Activated CD4-positive, alpha-beta T cell treated with anti-CD3 and anti-CD28 coated beads, Interleukin-2, amount 10 ng/mL, durations not matched to agents 24 days and 14 days (primary cell): ENCODE data around the gene LHFPL2. TPM values are rescaled to one million over a fixed set of nuclear protein-coding genes. Genes with fewer than 3 reads are reported as not detected.

ENCODE experiments used
- DNase-seq: peaks from one replicate; pipeline ENCODE4 v3.0.0; 2022
- H3K27ac Mint-ChIP-seq: one replicate; pipeline ENCODE4 v1.8.0; 2022; ENCODE audit warnings: mild to moderate bottlenecking, mixed read lengths
- H3K27me3 Mint-ChIP-seq: one replicate; pipeline ENCODE4 v1.8.0; 2022; ENCODE audit warnings: mixed read lengths
- H3K36me3 Mint-ChIP-seq: one replicate; pipeline ENCODE4 v1.8.0; 2022; ENCODE audit warnings: low read depth, mild to moderate bottlenecking, mixed read lengths
- H3K4me1 Mint-ChIP-seq: one replicate; pipeline ENCODE4 v1.8.0; 2021; ENCODE audit warnings: mixed read lengths
- H3K4me3 Mint-ChIP-seq: one replicate; pipeline ENCODE4 v1.8.0; 2022; ENCODE audit warnings: mild to moderate bottlenecking, moderate library complexity, mixed read lengths
- H3K9me3 Mint-ChIP-seq: one replicate; pipeline ENCODE4 v1.8.0; 2021; ENCODE audit warnings: mixed read lengths
- intact Hi-C: fragments of 100-400 bp; cut with micrococcal nuclease; formaldehyde crosslinking; loops from one replicate; pipeline ENCODE4 v1.15.1; 2023
- total RNA-seq: library from RNA; stranded (reverse); gene quantifications from 2 replicates; pipeline ENCODE4 v1.2.3, GENCODE V29; 2022

LHFPL2 gene
- total RNA-seq, 1 donor from 2014 or later: 0.30 TPM

DNA sequence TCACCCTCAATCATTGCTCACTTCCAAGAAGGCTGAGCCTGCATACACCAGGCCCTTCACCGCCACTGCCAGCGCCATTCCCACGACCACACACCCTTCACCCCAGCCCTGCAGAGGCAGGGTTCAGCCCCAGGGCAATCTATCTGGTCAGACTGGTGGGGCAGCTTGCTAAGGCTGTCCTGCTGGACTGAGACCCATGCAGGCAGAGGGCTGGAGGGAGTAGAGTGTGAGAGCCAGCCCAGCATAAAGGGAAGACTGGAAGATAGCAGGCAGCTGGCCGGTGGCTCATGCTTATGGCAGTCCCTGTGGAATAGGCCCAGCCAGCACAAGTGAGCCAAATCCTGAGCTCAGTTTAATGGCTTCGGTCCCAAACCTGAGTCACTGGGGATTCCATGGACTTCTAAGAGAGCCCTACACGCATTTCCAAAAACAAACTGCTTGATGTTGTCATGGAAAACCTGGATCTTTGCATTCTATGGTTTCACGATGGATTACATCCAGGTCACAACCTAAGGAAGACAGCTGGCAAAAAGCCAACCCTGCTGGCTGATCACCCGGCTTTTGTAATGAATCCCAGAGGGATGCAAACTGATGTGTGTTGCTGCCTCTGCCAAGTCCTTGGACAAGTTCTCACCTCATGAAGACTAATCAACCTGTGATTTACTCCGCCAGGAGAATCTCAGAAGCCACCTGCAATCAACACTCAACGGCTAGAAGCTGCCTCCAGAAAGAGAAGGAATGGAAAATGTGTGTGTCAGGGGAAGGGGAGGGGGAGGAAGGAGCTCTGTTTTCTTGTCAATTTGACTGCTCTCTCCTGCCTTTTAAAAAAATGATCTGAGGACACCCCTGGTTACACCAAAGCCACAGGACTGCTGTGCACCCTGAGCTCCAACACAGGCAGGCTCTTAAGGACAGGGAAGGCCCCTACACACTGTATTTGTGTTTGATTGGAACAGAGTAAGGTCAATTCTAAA is 143.6 kb downstream of the LHFPL2 start:
- Mint-ChIP-seq H3K4me3 (no peak overlapping the region), H3K36me3 (no peaks in the 10 kb centered on the region), H3K27ac (no peak overlapping the region), H3K27me3 (peaks cover 69% of the 10 kb centered on the region), H3K9me3 (no peaks in the 10 kb centered on the region), H3K4me1 (peaks cover 9% of the 10 kb centered on the region)
- intact Hi-C loops: no loop called here
- no peak for DNase-seq

DNA sequence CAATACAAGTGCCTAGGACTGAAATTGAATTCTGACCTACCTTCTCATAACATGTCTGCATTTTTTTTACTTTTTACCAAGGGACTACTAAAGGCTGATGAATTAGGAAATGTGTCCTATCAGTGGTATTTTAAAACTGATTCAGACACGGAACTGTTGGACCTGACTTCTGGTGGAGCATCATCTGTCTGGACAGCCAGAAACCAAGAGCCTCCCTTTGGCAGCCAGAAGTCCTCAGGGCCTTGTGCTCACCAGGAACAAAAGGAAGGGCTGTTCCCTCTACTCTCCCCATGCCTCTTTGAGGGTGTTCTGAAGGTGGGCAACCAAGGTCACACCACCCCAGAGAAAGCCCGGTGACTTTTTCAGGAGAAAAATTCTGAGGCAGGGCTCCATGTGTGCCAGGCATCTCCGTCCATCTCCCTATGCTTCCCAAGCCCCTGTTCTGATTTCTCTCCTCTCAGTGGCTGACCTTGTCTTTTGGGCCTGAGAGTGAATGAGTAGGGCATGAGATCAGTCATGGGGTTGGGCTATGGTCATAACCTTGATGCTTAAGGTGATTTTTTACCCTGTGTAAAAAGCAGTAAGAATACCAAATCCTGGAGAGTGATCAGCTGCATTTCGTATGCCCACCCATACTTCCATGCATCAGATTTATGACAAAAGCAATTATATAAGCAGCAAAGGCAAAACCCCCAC is 144.5 kb downstream of the LHFPL2 start:
- intact Hi-C loops: no loop called here
- H3K4me3 Mint-ChIP-seq: no peak overlapping the region
- H3K9me3 Mint-ChIP-seq: no peaks in the 10 kb centered on the region
- peaks cover 2% of the 10 kb centered on the region for H3K4me1 Mint-ChIP-seq
- no peak for DNase-seq
- no peaks in the 10 kb centered on the region for H3K36me3 Mint-ChIP-seq
- peaks cover 66% of the 10 kb centered on the region for H3K27me3 Mint-ChIP-seq
- H3K27ac Mint-ChIP-seq: no peak overlapping the region

DNA sequence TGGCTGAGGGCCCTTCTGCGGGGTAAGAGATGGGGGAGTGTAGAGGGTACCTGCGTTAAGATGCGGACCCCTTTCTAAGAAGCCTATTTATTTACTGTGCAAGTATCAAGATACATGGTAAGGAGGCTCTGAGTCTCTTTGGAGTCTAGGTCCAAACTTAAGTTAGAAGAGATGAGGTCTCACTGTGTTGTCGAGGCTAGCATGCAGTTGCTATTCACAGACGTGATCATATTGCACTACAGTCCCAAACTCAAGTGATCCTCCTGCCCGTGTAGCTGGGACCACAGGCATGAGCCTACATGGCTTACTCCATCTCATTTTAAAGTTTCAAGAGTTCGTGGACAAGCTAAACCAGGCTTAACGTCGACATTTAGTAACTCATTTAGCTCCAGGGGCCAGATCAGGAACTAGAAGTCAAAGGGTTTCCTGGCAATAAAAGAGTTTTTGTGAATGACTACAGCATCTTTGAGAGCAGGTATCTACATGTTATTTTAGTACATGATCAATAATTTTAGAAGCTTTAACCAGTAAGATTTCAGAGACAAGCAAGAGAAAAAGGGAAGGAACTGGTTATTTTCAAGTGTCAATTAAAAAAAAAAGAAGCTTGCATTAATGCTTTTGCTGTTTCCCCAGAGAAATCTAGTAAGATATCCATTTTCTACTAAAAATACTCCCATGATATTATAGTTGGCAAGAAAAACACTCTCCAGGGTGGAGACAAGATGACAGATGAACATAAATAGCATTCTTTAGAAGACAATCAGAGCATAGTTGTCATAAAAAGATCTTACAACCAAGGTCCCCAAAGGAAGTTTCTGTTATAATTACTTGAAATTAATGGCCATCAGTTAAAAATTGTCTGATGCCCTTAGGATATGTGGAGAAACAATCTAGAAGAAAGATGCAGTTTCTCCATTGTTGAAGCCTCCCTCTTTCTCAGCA is 146.9 kb downstream of the LHFPL2 start:
- Mint-ChIP-seq H3K4me3 (no peak overlapping the region), H3K27ac (no peak overlapping the region), H3K9me3 (no peaks in the 10 kb centered on the region), H3K27me3 (peaks cover 48% of the 10 kb centered on the region), H3K4me1 (no peaks in the 10 kb centered on the region), H3K36me3 (no peaks in the 10 kb centered on the region)
- intact Hi-C loops: no loop called here
- DNase-seq: no peak

DNA sequence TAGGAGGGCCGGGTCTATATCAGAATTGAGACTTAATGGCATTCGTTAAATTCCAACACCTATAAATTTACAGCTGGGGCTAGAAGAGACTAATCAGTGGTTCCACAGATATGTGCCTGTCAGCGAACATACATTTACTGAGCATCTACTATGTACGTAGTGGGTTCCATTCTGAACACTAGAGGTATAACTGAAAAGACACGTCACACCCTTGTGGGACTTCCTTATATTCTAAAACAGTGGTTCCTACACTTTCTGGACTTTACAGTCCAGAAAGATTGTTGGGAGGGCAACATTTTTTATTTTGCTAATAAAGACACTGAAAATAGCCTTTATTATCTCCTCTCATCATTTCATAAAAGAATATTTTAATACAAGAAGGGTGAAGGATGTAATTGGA is 147.7 kb downstream of the LHFPL2 start:
- no peaks in the 10 kb centered on the region for H3K4me1 Mint-ChIP-seq
- H3K4me3 Mint-ChIP-seq: no peak overlapping the region
- peaks cover 44% of the 10 kb centered on the region for H3K27me3 Mint-ChIP-seq
- no peak for DNase-seq
- H3K36me3 Mint-ChIP-seq: no peaks in the 10 kb centered on the region
- intact Hi-C loops: no loop called here
- H3K9me3 Mint-ChIP-seq: no peaks in the 10 kb centered on the region
- H3K27ac Mint-ChIP-seq: no peak overlapping the region

DNA sequence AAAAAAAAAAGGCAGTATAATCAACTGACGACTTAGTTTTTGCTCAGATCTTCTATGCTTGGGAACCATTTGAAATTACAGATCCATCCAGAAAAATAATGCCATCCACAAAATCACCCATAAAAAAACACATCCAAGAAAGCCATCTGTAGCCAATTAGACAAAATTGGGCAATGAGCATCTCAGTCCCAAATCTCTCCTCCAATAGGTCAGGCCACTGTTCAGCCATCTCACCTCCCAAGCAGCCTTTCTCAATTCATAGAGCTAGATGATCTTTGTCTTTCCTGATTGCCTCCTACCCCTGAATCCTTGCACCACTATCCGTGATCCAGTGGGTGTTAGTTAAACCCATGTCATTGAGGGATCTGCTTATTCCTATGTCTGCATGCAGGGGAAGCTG is 148.5 kb downstream of the LHFPL2 start:
- intact Hi-C loops: no loop called here
- peaks cover 39% of the 10 kb centered on the region for H3K27me3 Mint-ChIP-seq
- H3K27ac Mint-ChIP-seq: no peak overlapping the region
- H3K4me1 Mint-ChIP-seq: no peaks in the 10 kb centered on the region
- no peaks in the 10 kb centered on the region for H3K9me3 Mint-ChIP-seq
- no peaks in the 10 kb centered on the region for H3K36me3 Mint-ChIP-seq
- no peak for DNase-seq
- no peak overlapping the region for H3K4me3 Mint-ChIP-seq

DNA sequence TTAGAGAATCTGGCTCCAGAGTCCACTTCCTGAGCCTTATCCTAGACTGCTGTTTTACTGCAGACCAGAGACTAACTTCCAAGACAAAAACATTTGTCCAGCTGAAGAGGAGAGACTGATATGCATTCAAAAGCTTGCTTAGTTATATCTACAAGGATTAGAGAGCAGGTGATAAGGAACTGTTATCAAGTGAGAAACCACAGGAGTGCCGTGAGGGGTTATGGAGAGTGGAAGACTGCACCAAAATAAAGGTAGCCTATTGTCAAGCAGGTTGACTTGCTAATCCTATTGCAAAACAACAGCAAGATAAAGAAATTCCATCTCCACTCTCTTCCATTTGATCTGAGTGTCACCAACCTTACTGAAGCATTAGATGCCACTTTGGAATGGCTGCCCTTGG is 149.1 kb downstream of the LHFPL2 start:
- DNase-seq: no peak
- H3K27me3 Mint-ChIP-seq: peaks cover 37% of the 10 kb centered on the region
- H3K36me3 Mint-ChIP-seq: no peaks in the 10 kb centered on the region
- no peak overlapping the region for H3K4me3 Mint-ChIP-seq
- H3K4me1 Mint-ChIP-seq: no peaks in the 10 kb centered on the region
- H3K9me3 Mint-ChIP-seq: no peaks in the 10 kb centered on the region
- intact Hi-C loops: no loop called here
- no peak overlapping the region for H3K27ac Mint-ChIP-seq

DNA sequence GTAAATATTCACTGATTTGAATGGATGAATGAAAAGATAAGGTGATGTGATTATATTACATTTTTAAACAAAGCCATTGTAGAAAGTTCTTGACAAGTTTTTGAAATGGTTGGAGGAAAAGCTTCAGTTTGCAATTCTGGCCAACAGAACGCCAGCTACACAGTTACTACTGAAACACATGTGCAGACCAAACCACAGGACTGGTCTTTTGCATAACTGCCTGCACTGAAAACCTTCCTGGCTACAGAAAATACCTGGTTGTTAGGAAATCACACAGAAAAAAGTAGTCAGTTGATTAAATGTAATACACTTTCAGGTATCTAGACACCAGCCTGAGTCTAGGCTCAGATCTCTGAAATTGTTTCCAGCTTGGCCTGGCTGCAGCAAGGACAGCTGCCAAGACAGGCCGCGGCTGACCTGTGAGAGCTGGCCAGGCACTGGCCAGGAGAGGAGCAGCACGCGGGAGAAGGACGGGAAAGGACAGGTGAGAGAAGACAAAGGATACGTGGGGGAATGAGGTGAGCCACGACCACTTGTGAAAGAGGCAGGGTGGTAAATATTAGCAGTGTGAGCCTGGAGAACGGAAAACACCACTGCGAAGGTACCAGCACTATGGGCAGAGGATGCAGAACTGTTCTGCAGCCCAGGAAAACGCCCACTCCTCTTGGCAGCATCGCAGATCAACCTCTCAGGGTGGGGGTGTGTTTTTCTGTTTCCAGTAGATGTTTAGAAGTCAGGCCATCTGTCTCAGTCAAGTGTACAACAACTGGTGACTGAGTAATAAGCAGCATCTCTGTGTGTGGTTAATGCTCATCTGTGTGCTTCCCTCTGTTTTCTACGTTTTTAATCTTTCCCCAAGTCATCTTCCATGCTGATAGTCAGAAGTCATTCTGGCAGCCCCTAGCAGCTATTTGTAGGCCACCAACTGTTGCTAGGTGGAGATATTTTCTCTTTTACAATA is 150.7 kb downstream of the LHFPL2 start:
- Mint-ChIP-seq H3K4me3 (no peak overlapping the region), H3K36me3 (no peaks in the 10 kb centered on the region)

DNA sequence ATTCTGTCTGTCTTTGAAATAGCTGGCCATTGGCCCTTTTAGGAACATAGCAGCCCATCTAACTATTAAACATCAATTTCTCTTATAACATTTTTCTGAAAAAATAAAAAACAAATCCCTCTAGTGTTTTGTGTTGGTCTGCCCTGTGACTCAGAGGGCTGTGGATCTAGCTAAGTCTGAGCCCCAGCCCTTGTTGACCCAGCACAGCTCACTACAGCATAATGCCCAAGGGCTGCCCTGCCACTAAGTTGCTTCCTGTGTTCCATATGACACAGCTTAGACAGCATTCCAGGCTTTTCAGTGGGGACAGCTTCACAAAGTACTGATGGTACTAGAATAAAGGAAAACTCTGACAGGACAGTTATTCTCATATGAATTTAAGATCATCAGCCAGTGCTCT is 152.2 kb downstream of the LHFPL2 start:
- Mint-ChIP-seq H3K4me3 (no peak overlapping the region), H3K27ac (no peak overlapping the region), H3K4me1 (no peaks in the 10 kb centered on the region), H3K27me3 (peaks cover 20% of the 10 kb centered on the region), H3K9me3 (no peaks in the 10 kb centered on the region), H3K36me3 (no peaks in the 10 kb centered on the region)
- intact Hi-C loops: no loop called here
- DNase-seq: no peak

More for the DNA sequence above, 150.7 kb downstream of the LHFPL2 start:
- DNase-seq: no peak
- intact Hi-C loops: no loop called here
- H3K27ac Mint-ChIP-seq: no peak overlapping the region
- H3K27me3 Mint-ChIP-seq: peaks cover 33% of the 10 kb centered on the region
- H3K9me3 Mint-ChIP-seq: no peaks in the 10 kb centered on the region
- no peaks in the 10 kb centered on the region for H3K4me1 Mint-ChIP-seq

DNA sequence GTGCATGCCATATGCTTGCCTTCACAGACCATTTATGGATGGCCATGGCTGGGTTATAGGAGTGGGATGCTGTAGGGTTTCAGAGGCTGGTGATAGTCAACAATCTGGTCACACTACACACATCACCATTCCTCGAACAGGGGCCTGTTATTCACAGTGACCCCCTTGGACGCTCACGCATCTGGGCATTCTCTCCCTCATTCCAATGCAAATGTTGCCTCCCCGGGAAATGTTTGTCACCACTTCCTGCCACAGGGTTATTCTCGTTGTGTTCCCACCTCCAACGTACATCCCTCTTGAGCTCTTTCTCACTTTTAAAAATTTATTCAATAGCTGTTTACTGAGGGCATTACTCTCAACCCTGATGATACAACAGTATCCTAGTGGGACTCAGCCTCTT is 152.8 kb downstream of the LHFPL2 start:
- Mint-ChIP-seq H3K9me3 (no peaks in the 10 kb centered on the region), H3K27ac (no peak overlapping the region), H3K4me1 (no peaks in the 10 kb centered on the region), H3K27me3 (peaks cover 17% of the 10 kb centered on the region), H3K36me3 (no peaks in the 10 kb centered on the region), H3K4me3 (no peak overlapping the region)
- DNase-seq: no peak
- intact Hi-C loops: no loop called here

DNA sequence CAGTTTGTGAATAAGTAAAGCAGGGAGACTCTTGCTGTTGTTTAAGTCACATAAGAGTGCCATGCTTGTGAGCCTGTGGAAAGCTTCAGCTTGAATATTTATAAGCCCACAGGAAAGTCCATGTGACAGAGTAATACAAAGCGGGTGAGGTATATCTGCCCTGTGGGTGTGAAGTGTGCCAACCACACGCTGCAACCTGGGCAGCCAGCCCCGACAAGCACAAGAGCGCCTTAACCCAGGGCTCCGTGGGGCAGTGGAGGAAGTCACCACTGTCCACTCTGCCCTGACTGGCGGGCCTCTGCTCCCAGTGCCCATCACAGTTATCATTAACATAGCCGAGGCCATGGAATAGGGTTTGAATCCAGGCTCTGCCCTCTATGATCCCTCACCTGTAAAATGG is 155.9 kb downstream of the LHFPL2 start:
- Mint-ChIP-seq H3K4me3 (no peak overlapping the region), H3K27me3 (peaks cover 5% of the 10 kb centered on the region), H3K4me1 (no peaks in the 10 kb centered on the region), H3K36me3 (no peaks in the 10 kb centered on the region), H3K9me3 (no peaks in the 10 kb centered on the region), H3K27ac (no peak overlapping the region)
- DNase-seq: no peak
- intact Hi-C loops: no loop called here

DNA sequence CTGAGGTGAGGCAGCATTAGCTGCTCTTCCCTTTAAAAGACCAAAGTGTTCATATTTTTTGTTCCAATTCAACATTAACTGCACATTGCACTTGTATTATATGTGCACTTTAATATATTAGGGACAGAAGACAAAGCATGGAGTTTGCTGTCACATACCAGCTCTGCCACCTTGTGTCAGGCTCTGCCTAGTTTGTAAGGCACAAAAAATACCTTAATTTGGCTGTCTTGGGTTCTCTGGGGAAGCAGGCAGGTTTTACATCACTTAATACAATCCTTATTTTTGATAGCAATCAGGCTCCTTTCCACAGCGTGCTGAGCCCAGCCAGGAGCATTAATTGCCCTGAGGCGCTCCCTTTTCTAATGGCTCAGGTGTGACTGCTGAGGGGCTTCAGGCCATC is 156.3 kb downstream of the LHFPL2 start:
- Mint-ChIP-seq H3K27ac (no peak overlapping the region), H3K4me3 (no peak overlapping the region), H3K36me3 (no peaks in the 10 kb centered on the region), H3K4me1 (no peaks in the 10 kb centered on the region), H3K27me3 (peaks cover 5% of the 10 kb centered on the region), H3K9me3 (no peaks in the 10 kb centered on the region)
- DNase-seq: no peak
- intact Hi-C loops: no loop called here

DNA sequence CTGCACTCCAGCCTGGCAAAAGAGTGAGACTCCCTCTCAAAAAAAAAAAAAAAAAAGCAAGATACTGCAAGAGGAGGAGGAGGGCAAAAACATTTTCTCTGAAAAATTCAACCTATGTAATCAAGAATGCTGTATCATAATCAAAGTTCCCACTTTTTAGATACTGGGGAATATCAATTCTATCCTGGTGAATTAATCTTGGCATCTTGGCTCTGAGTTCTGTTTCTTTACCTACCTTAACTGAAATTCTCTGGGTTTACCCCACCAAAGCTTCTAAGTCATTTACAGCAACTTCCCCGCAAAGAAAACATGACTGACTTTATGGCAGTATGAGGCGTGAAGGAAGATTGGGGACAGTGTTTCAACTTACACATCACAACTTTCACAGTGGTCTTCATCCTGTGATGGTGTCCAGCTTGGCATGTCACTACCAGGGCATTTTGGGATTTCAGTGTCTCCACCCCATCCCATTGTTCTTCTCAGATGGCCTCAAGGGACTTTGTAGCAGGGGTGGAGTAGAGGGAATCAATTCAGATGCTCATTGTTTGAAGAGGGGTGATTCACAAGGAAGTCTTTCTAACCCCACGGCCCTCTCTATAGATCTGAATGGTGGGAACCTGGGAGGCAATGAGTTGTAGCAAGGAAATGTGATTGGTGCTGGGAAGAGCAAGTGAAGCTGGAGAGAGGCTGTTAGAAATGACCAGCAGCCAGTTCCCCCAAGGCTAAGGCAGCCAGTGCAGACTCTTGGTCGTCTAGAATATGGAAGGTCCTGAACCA is 157.7 kb downstream of the LHFPL2 start:
- no peaks in the 10 kb centered on the region for H3K36me3 Mint-ChIP-seq
- DNase-seq: no peak
- H3K27ac Mint-ChIP-seq: no peak overlapping the region
- no peak overlapping the region for H3K4me3 Mint-ChIP-seq
- no peaks in the 10 kb centered on the region for H3K4me1 Mint-ChIP-seq
- no peaks in the 10 kb centered on the region for H3K9me3 Mint-ChIP-seq
- intact Hi-C loops: no loop called here
- H3K27me3 Mint-ChIP-seq: no peaks in the 10 kb centered on the region
